CD4-positive, alpha-beta T cell (primary cell): Measurements from ENCODE around the gene TMEM74B. TPM values are rescaled to one million over a fixed set of nuclear protein-coding genes. Genes with fewer than 3 reads are reported as not detected.
A peak's percentile ranks its signal among the peaks of the same experiment; 100 is the strongest.
"Not testable (repeated sequence)": the region's sequence is repeated elsewhere in the genome, so short reads cannot be mapped to it uniquely, and the experiment has no call there.

ENCODE experiments used
- ATAC-seq: fragments of 200-7000 bp; cut with Tn5 transposase; one replicate; pipeline ENCODE4 v1.10.0; 2022; ENCODE audit warnings: mild to moderate bottlenecking; ENCODE audit not compliant: poor library complexity
- CTCF ChIA-PET: fragments of 350-600 bp; sonication (Branson Sonifier 250); formaldehyde crosslinking; loops from one replicate; lab custom pipeline; 2021; ENCODE audit warnings: antibody characterized with exemption, inconsistent platforms; lab: Charles Lee
- POLR2A ChIA-PET: fragments of 350-600 bp; sonication (Branson Sonifier 250); formaldehyde crosslinking; loops from one replicate; lab custom pipeline; 2021; ENCODE audit warnings: antibody characterized with exemption, inconsistent platforms; lab: Charles Lee
- DNase-seq, 14 experiments: peaks; one replicate each; pipeline ENCODE4 v3.0.0-alpha.2; 2013 to 2020; ENCODE audit warnings: mixed read lengths in 2 of 14
- H3K27ac ChIP-seq, 2 donors: one replicate each; pipeline versions ENCODE4 v1.5.1 to v1.7.0; 2013; ENCODE audit warnings: low read length in 2 of 2, low read depth in 1 of 2, mild to moderate bottlenecking in 1 of 2
- H3K27me3 ChIP-seq, 2 experiments: 1 replicate in 1 of 2; 2 replicates in 1 of 2; pipeline versions ENCODE4 v1.6.1 to v1.7.0; 2013; ENCODE audit warnings: low read length in 2 of 2, control low read depth in 1 of 2, mild to moderate bottlenecking in 1 of 2, moderate library complexity in 1 of 2; ENCODE audit not compliant: insufficient read depth in 2 of 2, control insufficient read depth in 1 of 2
- H3K36me3 ChIP-seq: one replicate; pipeline ENCODE4 v1.6.1; 2013; ENCODE audit warnings: low read length, control low read depth; ENCODE audit not compliant: insufficient read depth
- H3K4me1 ChIP-seq: one replicate; pipeline ENCODE4 v1.6.1; 2013; ENCODE audit warnings: low read length, control low read depth; ENCODE audit not compliant: insufficient read depth
- H3K4me3 ChIP-seq: one replicate; pipeline ENCODE4 v1.5.1; 2013; ENCODE audit warnings: mild to moderate bottlenecking, low read length, moderate library complexity
- H3K9me3 ChIP-seq, 2 experiments: 1 replicate in 1 of 2; 2 replicates in 1 of 2; pipeline versions ENCODE4 v1.6.1 to v1.7.0; 2013; ENCODE audit warnings: low read length in 2 of 2, mild to moderate bottlenecking in 2 of 2, control low read depth in 1 of 2, moderate library complexity in 1 of 2; ENCODE audit not compliant: control insufficient read depth in 1 of 2, insufficient read depth in 1 of 2
- H3K27ac Mint-ChIP-seq: one replicate; pipeline ENCODE4 v1.8.0; 2020; ENCODE audit warnings: mixed read lengths
- H3K27me3 Mint-ChIP-seq: one replicate; pipeline ENCODE4 v1.8.0; 2021; ENCODE audit warnings: mixed read lengths
- H3K36me3 Mint-ChIP-seq: one replicate; pipeline ENCODE4 v1.8.0; 2021; ENCODE audit warnings: low read depth, mixed read lengths
- H3K4me1 Mint-ChIP-seq: one replicate; pipeline ENCODE4 v1.8.0; 2021; ENCODE audit warnings: low read depth, mixed read lengths
- H3K4me3 Mint-ChIP-seq: one replicate; pipeline ENCODE4 v1.8.0; 2020; ENCODE audit warnings: mild to moderate bottlenecking, mixed read lengths
- H3K9me3 Mint-ChIP-seq: one replicate; pipeline ENCODE4 v1.8.0; 2020; ENCODE audit warnings: mixed read lengths
- intact Hi-C, 2 experiments: fragments of 100-400 bp; cut with DNase I in 1 of 2; cut with micrococcal nuclease in 1 of 2; formaldehyde crosslinking; loops; one replicate each; pipeline versions ENCODE4 v1.15.1 to v1.9.0; 2023 to 2025; cut with DNase I, micrococcal nuclease
- total RNA-seq, 174 experiments: library from RNA in 2 of 174; stranded (reverse) in 2 of 174; gene quantifications; one replicate each; pipeline ENCODE4 v1.2.3 and lab custom pipeline; 2021 to 2026
- TF ChIP-seq, protein P1 (sequence below): fragments of 200-600 bp; IDR thresholded peaks from one replicate; pipeline ENCODE4 v1.8.0; 2022; ENCODE audit warnings: antibody characterized with exemption, mild to moderate bottlenecking

Gene TMEM74B
- total RNA-seq, 2 experiments from 2014 or later, result 0.17 TPM; not detected in 1

DNA sequence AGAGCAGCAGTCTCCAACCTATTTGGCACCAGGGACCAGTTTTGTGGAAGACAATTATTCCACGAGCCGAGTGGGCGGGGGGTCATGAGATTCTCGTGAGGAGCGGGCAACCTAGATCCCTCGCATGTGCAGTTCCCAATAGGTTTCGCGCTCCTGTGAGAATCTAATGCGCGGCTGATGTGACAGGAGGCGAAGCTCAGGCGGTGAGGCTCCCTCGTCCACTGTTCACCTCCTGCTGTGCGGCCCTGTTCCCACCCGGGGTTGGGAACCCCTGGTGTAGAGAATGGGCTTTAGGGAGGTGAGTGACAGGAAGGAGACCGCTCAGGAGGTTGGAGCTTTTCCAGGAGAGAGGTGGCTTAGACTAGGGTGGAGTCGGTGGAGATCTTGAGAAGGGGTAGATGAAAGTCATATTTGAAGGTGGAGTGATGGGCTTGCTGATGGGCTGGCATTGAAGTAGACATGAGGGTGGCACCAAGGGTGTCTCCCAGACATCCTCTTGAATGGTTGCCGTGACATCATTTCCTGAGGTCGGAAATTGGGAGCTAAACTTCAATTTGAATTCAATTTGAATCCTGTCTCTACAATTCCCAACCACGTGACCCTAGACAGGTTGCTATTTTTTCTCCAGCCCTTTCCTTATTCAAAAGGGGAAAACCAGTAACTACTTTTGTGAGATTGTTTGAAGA is 39.6 kb upstream of the TMEM74B start:
- ChIA-PET POLR2A (interaction anchor here (0.6 to 0.8 kb wide), 2 partner anchors 101 to 335 kb away, joined by 3 to 5 read pairs; no protein-coding TSS in a partner anchor), CTCF (interaction anchor here (5.6 kb wide), 1 partner anchor 11 kb away, joined by 20 read pairs; no protein-coding TSS in a partner anchor)
- peak in 3 of 14 experiments; percentile 16 to 56 (median 34) for DNase-seq

DNA sequence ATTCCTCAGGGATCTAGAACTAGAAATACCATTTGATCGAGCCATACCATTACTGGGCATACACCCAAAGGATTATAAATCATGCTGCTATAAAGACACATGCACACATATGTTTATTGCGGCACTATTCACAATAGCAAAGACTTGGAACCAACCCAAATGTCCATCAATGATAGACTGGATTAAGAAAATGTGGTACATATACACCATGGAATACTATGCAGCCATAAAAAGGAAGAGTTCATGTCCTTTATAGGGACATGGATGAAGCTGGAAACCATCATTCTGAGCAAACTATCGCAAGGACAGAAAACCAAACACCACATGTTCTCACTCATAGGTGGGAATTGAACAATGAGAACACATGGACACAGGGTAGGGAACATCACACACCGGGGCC is 38.0 kb upstream of the TMEM74B start:
- ATAC-seq, H3K36me3 Mint-ChIP-seq, H3K4me3 Mint-ChIP-seq, H3K27me3 Mint-ChIP-seq, H3K36me3 ChIP-seq, H3K27ac ChIP-seq, H3K27me3 ChIP-seq, POLR2A ChIA-PET, H3K4me3 ChIP-seq, DNase-seq, H3K9me3 Mint-ChIP-seq, CTCF ChIA-PET, H3K27ac Mint-ChIP-seq: not testable (repeated sequence)
- Histone ChIP-seq H3K9me3 (peaks cover 0 to 12% of the 10 kb centered on the region in 2 experiments), H3K4me1 (peaks cover 18% of the 10 kb centered on the region)
- intact Hi-C loops, result loop anchor here in 1 of 2 experiments (5.0 to 10.0 kb wide), 3 partner anchors 100 to 882 kb away; partner anchors contain the start of genes FAM110A and STK35
- H3K4me1 Mint-ChIP-seq, result peaks cover 19% of the 10 kb centered on the region

More for the DNA sequence above, 39.6 kb upstream of the TMEM74B start:
- H3K9me3 ChIP-seq, result peaks cover 0 to 12% of the 10 kb centered on the region in 2 experiments
- H3K36me3 ChIP-seq, result no peaks in the 10 kb centered on the region
- H3K4me3 ChIP-seq, result no peak overlapping the region
- peaks cover 18% of the 10 kb centered on the region for H3K4me1 ChIP-seq
- TF ChIP-seq, protein P1, sequence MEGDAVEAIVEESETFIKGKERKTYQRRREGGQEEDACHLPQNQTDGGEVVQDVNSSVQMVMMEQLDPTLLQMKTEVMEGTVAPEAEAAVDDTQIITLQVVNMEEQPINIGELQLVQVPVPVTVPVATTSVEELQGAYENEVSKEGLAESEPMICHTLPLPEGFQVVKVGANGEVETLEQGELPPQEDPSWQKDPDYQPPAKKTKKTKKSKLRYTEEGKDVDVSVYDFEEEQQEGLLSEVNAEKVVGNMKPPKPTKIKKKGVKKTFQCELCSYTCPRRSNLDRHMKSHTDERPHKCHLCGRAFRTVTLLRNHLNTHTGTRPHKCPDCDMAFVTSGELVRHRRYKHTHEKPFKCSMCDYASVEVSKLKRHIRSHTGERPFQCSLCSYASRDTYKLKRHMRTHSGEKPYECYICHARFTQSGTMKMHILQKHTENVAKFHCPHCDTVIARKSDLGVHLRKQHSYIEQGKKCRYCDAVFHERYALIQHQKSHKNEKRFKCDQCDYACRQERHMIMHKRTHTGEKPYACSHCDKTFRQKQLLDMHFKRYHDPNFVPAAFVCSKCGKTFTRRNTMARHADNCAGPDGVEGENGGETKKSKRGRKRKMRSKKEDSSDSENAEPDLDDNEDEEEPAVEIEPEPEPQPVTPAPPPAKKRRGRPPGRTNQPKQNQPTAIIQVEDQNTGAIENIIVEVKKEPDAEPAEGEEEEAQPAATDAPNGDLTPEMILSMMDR, result no peak
- Mint-ChIP-seq H3K4me3 (peak overlapping the region; percentile 47), H3K27ac (peak overlapping the region; percentile 25), H3K36me3 (no peaks in the 10 kb centered on the region), H3K4me1 (peaks cover 19% of the 10 kb centered on the region), H3K9me3 (peaks cover 3% of the 10 kb centered on the region), H3K27me3 (peaks cover 8% of the 10 kb centered on the region)
- no peak overlapping the region for H3K27ac ChIP-seq
- ATAC-seq, result no peak
- peaks cover 0 to 5% of the 10 kb centered on the region in 2 experiments for H3K27me3 ChIP-seq
- intact Hi-C loops, result loop anchor here in 1 of 2 experiments (2.0 to 10.0 kb wide), 4 partner anchors 98 to 880 kb away; partner anchors contain the start of genes FAM110A, NSFL1C and STK35

GRCh38 chr20:1216527-1217427 is 32.0 kb upstream of the TMEM74B start:
- H3K4me3 ChIP-seq, H3K27me3 Mint-ChIP-seq, H3K27me3 ChIP-seq, H3K9me3 Mint-ChIP-seq, H3K27ac Mint-ChIP-seq, CTCF ChIA-PET, H3K9me3 ChIP-seq, H3K36me3 ChIP-seq, ATAC-seq, H3K36me3 Mint-ChIP-seq, H3K27ac ChIP-seq: not testable (repeated sequence)
- POLR2A ChIA-PET, result interaction anchor here (0.6 to 1.6 kb wide), 3 partner anchors 9 to 78 kb away, joined by 3 to 4 read pairs (median 3); partner anchors contain the start of gene RAD21L1
- peak in 4 of 14 experiments; percentile 19 to 32 (median 20) for DNase-seq
- peaks cover 30% of the 10 kb centered on the region for H3K4me1 ChIP-seq
- Mint-ChIP-seq H3K4me1 (peaks cover 42% of the 10 kb centered on the region), H3K4me3 (peak overlapping the region; percentile 25)
- intact Hi-C loops, result loop anchor here in 1 of 2 experiments (10.0 kb wide), 1 partner anchor 218 kb away; no protein-coding TSS in a partner anchor
